ENCODE results near the gene SLC25A31.

SLC25A31 gene

DNA sequence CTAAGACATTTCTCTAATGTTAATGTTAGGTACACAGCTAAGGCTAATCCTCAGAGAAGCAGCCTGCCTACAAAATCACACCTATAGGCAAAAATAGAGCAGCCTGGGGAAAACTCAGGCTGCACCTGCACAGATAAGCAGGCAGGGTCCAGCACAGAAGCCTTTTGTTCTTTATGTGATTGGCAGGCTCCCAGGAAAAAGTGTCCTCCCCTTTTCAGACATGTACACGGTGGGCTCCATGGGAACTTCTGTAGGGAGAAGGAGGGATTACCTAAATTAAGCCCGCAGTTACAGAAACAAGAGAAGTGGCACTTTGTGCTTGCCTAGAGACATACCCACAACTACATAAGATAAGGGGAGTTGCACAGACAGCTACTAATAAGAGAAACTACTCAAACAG is 47.9 kb downstream of the SLC25A31 start:
- no peak for DNase-seq

- DNase-seq = no peak
Measured at GRCh38 chr4:127780598-127780997, 50.4 kb downstream of the SLC25A31 start.

DNA sequence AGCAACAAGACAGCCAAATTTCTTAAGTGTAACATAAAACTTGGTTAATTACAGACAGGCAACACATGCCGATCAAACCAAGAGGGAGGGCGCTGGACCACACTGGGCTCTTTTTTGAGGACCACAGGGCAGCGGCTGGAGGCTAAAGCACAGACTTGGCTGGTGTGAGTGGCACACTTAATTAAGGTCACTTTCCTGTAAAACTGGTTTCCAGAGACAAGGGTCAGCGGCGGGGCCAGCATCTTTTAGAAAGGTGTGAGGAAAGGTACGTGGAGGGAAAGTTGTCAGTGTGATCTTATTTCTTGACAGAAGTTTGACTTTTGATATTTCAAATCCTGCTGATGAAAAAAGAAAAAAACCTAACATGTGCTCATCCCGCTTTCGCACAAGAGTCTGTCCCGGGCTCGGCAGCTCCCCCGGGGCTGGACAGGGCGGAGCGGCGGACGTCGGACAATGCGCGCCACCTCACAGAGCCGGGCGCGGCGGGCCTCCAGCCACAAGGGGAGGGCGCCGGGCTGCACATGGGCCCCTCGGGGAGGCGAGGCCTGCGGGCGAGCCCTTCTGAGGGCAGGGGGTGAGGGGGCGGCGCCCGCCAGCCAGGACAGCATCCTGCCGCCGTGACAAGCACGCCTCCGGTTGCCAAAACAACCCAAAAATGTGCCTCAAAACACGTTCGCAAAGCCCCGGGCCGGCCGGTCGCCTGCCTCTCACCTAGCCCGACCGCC is 51.3 kb downstream of the SLC25A31 start:
- DNase-seq = no peak

- DNase-seq = peak in 1 of 2 experiments; percentile 66
Measured at GRCh38 chr4:127782025-127782274, 51.8 kb downstream of the SLC25A31 start.

DNA sequence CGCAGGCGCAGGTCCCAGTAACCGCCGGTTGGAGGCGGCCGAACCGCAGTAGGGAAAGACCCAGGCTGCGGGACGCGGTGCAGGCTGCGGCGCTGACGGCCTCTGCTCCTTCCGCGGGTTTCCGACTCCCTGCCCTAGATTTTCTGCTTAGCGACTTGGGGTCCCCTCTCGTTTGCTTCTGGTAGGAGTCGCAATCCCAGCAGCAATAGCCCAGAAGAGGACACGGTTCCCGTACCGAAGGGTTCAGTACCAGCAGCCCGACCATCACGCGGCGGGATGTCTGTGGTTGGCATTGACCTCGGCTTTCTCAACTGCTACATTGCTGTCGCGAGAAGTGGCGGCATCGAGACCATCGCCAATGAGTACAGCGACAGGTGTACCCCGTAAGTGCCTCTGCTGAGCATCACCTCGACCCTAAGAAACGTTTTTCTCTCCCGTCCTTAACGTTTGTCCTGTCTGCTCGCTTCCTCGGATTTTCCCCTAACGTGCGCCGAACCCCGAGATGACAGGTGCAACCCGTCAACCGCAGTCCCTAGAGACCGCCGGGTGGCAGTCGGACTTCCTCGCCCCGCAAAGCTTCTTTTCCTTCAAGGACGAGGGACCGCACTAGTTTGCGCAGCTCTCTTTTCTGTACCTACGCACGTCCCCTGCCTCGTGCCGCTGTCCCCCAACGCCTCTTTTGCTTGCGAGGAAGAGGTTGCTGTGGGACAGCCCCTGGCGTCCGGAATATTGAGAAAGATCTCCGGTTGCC is 52.2 kb downstream of the SLC25A31 start, which contains the start of gene HSPA4L:
HSPA4L (plus strand) TSS at position 48 of the 751 bp plus-strand sequence; CDS start at position 277, 229 bp downstream.
- peak in 1 of 2 experiments; percentile 51 for DNase-seq

- no peak for DNase-seq
Measured at GRCh38 chr4:127783026-127783769, 53.0 kb downstream of the SLC25A31 start.

GRCh38 chr4:127783955-127784770 is 54.0 kb downstream of the SLC25A31 start:
- DNase-seq = no peak

DNA sequence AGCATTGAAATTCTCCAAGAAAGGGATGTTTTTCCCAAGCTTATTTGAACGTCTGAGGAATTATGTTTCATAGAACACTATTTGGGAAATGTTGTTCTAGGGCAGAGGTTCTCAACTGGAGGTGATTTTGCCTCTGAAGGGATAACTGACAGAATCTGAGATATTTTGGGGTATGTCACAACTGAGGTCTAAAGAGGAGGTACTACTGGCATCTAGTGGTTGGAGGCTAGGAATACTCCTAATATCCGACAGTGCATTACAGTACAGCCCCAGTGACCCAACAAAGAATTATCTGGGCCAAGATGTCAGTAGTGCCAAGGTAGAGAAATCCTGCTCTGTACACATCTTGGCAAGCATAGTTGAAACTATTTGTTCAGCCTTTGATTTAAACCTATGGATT is 58.3 kb downstream of the SLC25A31 start:
- DNase-seq = no peak

DNA sequence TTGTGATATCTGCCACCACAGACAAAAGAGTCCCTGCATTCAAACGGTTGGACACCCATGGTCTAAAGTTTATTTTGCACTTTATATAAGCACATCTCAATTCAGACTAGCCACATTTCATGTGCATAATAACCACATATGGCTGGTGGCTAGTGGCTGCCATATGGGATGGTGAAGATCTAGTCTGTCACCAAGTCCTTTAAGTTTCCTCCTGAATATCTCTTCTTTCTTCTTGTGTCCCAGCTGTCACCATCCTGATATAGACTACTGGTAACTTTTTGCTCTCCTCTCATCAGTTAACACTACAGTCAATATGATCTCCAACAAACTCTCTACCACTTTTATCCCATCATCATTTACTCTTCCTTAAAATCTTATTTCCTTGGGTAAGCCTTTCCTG is 61.2 kb downstream of the SLC25A31 start:
- no peak for DNase-seq

- DNase-seq = no peak
Measured at GRCh38 chr4:127793528-127793927, 63.3 kb downstream of the SLC25A31 start.

- no peak for DNase-seq
Measured at GRCh38 chr4:127799711-127800110, 69.5 kb downstream of the SLC25A31 start.

DNA sequence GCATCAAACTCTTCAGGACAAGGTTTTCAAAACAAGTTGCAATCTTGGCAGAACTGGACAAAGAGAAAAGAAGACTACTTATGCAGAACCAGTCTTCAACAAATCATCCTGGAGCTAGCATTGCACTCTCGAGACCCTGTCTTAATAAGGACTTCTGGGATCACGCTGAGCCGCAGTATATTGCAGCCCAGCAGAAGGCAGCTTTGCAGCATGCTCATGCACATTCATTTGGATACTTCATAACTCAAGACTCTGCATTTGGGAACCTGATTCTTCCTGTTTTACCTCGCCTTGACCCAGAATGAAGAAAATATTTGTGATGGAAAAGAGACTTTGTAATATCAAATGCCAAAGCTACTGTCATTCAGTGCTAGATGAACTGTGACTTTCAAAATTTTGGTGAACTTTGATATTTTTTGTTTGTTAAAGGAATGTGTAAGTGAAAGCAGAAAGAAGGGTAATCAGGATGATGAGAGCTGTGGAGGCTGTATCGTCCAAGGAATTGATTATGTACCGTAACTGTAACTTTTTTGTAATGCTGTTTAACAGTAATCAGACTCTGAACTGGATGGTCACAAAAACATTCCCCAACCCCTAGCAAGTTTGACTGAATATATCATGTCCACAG is 79.1 kb downstream of the SLC25A31 start:
- DNase-seq = no peak

- DNase-seq = no peak
Measured at GRCh38 chr4:127810551-127810950, 80.4 kb downstream of the SLC25A31 start.

GRCh38 chr4:127822430-127822829 is 92.2 kb downstream of the SLC25A31 start:
- DNase-seq = no peak
